GM21723 (cell line): ENCODE results near the gene CLECL1.
"Not testable (repeated sequence)": the region's sequence is repeated elsewhere in the genome, so short reads cannot be mapped to it uniquely, and the experiment has no call there.

ENCODE experiments used
- ATAC-seq: cut with Tn5 transposase; IDR thresholded peaks from one replicate; pipeline ENCODE4 v1.9.1; 2021; ENCODE audit warnings: mild to moderate bottlenecking, moderate library complexity; ENCODE audit not compliant: unreplicated experiment

The CLECL1 gene

DNA sequence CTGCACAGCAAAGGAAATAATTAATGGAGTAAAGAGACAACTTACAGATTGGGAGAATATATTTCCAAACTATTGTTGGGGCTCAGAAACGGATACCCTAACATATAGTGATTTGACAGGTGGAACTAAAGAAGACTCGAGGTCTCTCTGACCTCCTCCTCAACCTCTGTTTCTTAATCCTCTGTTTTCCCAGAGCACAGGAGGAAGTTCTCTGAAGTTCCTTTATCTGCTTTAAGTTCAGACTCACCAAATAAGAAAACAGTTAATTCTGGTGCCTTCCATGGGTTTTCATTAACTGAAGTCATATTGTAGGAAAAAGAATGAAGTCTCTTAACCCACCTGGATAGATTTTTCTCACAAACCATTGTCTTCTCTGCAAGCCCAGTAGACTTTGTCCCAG, 34.2 kb downstream of the CLECL1 start:
- no peak for ATAC-seq

DNA sequence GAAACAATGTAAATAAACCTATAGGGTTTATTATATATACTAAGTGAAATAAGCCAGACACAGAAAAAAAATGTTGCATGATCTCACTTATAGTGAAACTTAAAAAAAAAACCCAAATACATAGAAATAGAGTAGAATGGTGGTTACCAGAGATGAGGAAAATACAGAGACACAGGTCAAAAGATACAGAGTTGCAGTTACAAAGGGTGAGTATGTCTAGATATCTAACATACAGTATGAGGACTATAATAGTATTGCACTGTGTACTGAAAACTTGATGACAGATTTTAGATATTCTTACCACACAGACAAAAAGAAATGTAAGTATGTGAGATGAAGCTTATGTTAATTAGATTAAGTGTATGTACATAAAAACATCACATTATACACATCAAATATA, 35.3 kb downstream of the CLECL1 start:
- ATAC-seq, result no peak

DNA sequence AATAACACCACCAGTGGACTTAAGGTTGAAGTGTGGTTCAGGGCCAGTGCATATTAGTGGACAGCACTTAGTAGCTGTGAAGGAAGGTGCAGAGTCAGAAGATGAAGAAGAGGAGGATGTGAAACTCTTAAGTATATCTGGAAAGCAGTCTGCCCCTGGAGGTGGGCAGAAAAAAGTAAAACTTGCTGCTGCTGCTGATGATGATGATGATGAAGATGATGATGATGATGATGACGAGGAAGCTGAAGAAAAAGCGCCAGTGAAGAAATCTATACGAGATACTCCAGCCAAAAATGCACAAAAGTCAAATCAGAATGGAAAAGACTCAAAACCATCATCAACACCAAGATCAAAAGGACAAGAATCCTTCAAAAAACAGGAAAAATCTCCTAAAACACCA, 37.2 kb downstream of the CLECL1 start:
- not testable (repeated sequence) for ATAC-seq

DNA sequence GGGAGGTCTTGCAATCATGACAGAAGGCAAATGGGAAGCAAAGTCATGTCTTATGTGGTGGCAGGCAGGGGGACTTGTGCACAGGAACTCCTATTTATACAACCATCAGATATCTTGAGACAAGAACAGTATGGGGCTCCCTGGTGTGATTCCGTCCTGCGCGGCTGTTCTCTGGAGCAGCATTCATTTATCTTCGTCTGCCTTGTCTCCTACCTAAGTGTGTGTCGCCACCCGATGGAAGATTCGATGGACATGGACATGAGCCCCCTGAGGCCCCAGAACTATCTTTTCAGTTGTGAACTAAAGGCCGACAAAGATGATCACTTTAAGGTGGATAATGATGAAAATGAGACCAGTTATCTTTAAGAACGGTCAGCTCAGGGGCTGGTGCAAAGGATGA, 37.7 kb downstream of the CLECL1 start:
- not testable (repeated sequence) for ATAC-seq

DNA sequence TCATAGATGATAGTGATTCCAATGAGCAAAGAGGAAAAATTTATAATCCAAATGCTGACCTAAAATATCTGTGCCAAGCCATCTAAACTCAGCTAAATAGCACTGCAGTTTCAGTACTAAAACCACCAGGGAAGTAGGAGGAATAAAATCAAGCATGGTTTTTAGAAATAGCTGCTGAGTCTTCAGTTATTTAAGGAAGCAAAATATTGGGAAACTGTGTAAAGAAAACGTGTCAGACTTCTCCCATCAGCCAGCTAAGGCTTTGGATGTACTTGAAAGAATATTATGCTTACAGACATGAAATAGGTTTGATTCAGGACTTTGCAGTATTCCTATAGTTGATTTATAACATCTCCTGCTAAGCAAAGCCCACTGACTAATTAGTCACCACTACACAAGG, 38.7 kb downstream of the CLECL1 start:
- ATAC-seq, result no peak

DNA sequence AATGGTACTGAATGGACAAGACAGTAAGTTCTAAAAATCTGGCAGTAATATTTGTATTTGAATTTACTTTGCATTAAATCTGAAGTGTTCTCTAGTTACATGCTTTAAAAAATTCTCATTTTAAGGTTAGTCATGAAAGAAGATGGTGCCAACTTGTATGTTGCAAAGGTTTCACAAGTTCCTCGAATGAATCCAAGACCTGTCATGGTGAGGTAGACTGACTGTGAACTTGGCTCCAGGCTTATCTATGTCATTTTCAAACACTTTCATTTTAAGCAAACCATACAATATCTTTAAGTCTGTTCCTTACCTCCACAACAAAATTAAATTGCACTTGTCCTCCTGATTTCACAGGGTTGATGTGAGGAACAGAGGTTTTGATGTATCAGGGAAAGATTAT, 40.0 kb downstream of the CLECL1 start:
- no peak for ATAC-seq

DNA sequence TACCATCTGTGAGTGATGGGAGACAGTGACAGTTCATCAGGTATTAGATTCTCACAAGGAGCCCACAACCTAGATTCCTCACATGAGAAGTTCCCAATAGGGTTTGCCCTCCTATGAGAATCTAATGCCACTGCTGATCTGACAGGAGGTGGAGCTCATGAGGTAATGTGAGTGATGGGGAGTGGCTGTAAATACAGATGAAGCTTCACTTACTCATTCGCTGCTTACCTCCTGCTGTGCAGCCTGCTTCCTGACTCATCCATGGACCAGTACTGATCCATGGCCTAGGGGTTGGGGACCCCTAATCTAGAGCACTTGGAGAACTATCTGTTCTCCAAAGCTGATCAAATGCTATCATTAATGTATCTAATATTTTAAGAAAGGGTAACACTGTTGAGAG, 45.7 kb downstream of the CLECL1 start:
- ATAC-seq, result no peak

DNA sequence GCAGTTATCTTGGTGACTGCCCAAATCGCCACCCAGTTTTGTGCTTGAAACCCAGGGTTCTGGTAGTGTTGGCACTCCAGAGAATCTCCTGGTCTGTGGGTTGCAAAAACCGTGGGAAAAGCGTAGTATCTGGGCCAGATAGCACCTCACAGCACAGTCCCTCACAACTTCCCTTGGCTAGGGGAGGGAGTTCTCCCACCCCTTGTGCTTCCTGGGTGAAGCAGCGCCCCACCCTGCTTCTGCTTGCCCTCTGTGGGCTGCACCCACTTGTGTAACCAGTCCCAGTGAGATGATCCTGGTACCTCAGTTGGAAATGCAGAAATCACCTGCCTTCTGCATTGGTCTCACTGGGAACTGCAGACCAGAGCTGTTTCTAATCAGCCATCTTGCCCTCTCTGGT, 47.0 kb downstream of the CLECL1 start:
- no peak for ATAC-seq

DNA sequence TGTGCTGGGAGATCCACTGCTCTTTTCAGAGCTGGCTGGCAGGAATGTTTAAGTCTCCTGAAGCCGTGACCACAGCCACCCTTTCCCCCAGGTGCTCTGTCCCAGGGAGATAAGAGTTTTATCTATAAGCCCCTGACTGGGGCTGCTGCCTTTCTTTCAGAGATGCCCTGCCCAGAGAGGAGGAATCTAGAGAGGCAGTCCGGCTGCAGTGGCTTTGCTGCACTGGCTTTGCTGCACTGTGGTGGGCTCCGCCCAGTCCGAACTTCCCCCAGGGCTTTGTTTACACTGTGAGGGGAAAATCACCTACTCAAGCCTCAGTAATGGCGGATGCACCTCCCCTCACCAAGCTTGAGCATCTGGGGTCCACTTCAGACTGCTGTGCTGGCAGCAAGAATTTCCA, 47.5 kb downstream of the CLECL1 start:
- not testable (repeated sequence) for ATAC-seq

DNA sequence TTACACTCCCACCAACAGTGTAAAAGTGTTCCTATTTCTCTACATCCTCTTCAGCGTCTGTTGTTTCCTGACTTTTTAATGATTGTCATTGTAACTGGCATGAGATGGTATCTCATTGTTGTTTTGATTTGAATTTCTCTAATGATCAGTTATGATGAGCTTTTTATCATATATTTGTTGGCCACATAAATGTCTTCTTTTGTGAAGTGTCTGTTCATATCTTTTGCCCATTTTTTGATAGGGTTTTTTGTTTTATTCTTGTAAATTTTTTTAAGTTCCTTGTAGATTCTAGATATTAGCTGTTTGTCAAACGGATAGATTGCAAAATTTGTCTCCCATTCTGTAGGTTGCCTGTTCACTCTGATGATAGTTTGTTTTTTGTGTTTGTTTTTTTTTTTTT, 49.9 kb downstream of the CLECL1 start:
- ATAC-seq, result not testable (repeated sequence)

DNA sequence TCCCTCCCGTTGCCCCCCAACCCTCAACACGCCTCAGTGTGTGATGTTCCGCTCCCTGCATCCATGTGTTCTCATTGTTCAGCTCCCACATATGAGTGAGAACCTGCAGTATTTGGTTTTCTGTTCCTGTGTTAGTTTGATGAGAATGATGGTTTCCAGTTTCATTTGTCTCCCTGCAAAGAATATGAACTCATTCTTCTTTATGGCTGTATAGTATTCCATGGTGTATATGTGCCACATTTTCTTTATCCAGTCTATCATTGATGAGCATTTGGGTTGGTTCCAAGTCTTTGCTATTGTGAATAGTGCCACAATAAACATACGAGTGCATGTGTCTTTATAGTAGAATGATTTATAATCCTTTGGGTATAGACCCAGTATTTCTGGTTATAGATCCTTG, 50.4 kb downstream of the CLECL1 start:
- not testable (repeated sequence) for ATAC-seq

DNA sequence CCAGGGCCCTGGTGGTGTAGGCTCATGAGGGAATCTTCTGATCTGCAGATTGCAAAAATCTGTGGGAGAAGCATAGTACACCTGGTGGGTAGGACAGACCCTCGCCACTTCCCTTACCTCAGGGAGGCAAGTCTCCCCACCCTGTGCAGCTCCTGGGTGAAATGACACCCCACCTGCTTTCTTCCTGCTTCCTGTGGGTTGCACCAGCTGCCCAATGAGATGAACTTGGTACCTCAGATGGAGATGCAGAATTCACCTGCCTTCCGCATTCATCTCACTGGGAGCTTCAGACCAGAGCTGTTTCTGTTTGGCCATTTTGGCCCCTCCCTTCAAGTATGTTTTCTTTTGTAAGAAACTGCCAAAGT, 58.7 kb downstream of the CLECL1 start:
- peak; percentile 33 for ATAC-seq

DNA sequence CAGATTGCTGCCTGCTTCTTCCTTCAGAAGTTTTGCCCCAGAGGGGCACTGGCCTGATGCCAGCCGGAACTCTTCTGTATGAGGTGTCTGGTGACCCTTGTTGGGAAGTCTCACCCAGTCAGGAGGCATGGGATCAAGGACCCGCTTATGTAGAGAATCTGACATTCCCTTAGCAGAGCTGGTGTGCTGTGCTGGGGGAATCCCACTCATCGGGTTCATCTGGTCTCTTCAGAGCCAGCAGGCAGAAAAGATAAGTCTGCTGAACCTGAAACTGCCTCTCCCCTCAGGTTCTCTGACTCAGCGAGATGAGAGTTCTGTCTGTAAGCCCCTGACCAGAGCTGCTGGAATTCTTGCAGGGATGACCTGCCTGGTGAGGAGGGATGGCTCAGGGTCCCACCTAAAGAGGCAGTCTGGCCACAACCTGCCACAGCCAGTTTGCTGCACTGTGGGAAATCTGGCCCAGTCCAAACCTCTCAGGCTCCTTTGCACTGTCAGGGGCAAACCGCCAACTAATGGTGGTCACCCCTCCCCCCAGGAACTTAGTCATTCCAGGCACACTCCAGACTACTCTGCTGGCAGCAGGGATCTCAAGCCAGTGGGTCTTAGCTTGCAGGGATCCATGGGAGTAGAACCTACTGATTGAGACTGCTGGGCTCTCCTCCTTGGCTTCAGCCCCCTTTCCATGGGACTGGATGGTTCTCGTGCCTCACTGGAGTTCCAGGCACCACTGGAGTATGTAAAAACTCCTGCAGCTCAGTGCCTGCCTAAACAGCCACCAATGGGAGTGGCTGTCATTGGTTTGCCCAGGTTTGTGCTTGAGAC, 59.3 kb downstream of the CLECL1 start:
- peak; percentile 37 for ATAC-seq
